Hepatocyte (in vitro differentiated cells): Measurements from ENCODE around the gene DIS3L2. TPM values are rescaled to one million over a fixed set of nuclear protein-coding genes. Genes with fewer than 3 reads are reported as not detected.
A peak's percentile ranks its signal among the peaks of the same experiment; 100 is the strongest.

Experiments
- DNase-seq: peaks from one replicate; pipeline ENCODE4 v3.0.0-alpha.2; 2016; ENCODE audit warnings: low spot score
- H2AFZ ChIP-seq: fragments of 200-600 bp; sonication (generic); 2 replicates; pipeline ENCODE4 v1.6.0; 2016; ENCODE audit warnings: antibody characterized with exemption, mild to moderate bottlenecking
- H3K27ac ChIP-seq: fragments of 200-600 bp; sonication (generic); 2 replicates; pipeline ENCODE4 v1.5.1; 2016; ENCODE audit warnings: mild to moderate bottlenecking
- H3K27me3 ChIP-seq: fragments of 200-600 bp; sonication (generic); 2 replicates; pipeline ENCODE4 v1.6.1; 2016
- H3K36me3 ChIP-seq: fragments of 200-600 bp; sonication (generic); replicated peaks from 2 replicates; pipeline ENCODE4 v1.5.1; 2016; ENCODE audit warnings: low read depth; ENCODE audit not compliant: insufficient read depth
- H3K4me1 ChIP-seq: fragments of 200-600 bp; sonication (generic); 2 replicates; pipeline ENCODE4 v1.5.1; 2016; ENCODE audit warnings: mild to moderate bottlenecking, moderate library complexity; ENCODE audit not compliant: insufficient read depth
- H3K4me2 ChIP-seq: fragments of 200-600 bp; sonication (generic); 2 replicates; pipeline ENCODE4 v1.6.0; 2016
- H3K4me3 ChIP-seq: fragments of 200-600 bp; sonication (generic); 2 replicates; pipeline ENCODE4 v1.5.1; 2016; ENCODE audit warnings: mild to moderate bottlenecking
- H3K79me2 ChIP-seq: fragments of 200-600 bp; sonication (generic); 2 replicates; pipeline ENCODE4 v1.6.0; 2017; ENCODE audit warnings: mild to moderate bottlenecking
- H3K9me2 ChIP-seq: fragments of 200-600 bp; sonication (generic); replicated peaks from 2 replicates; pipeline ENCODE4 v1.6.0; 2017; ENCODE audit warnings: mild to moderate bottlenecking; ENCODE audit not compliant: insufficient read depth
- H3K9me3 ChIP-seq: fragments of 200-600 bp; sonication (generic); 2 replicates; pipeline ENCODE4 v1.5.1; 2016; ENCODE audit warnings: low read depth, mild to moderate bottlenecking
- H4K20me1 ChIP-seq: fragments of 200-600 bp; sonication (generic); 2 replicates; pipeline ENCODE4 v1.6.0; 2016; ENCODE audit warnings: mild to moderate bottlenecking; ENCODE audit not compliant: insufficient read depth, poor library complexity, severe bottlenecking
- EZH2 ChIP-seq: fragments of 200-600 bp; sonication (generic); IDR thresholded peaks from 2 replicates; pipeline ENCODE4 v1.6.1; 2016; ENCODE audit warnings: antibody characterized with exemption, mild to moderate bottlenecking, borderline replicate concordance
- EZH2phosphoT487 ChIP-seq: fragments of 200-600 bp; sonication (generic); IDR thresholded peaks from one replicate; pipeline ENCODE4 v1.6.1; 2018; ENCODE audit warnings: antibody characterized with exemption, mild to moderate bottlenecking, low read depth, moderate library complexity; ENCODE audit not compliant: unreplicated experiment, severe bottlenecking
- WGBS: methylation state at CpG from one replicate; pipeline ENCODE4 v1.1.6; 2016; ENCODE audit warnings: low lambda C conversion rate; ENCODE audit errors: missing lambda C conversion rate; 5-methylcytosine and 5-hydroxymethylcytosine counted together
- polyA plus RNA-seq: library from polyadenylated mRNA; unstranded; fragments of >200 nt; fragmentation: Nextera tagmentation; extraction: Ambion mirVana; gene quantifications from 2 replicates; pipeline ENCODE4 v1.2.1, GENCODE V29; 2016
- total RNA-seq: library from RNA; depleted of rRNA; stranded (reverse); fragments of >200 nt; gene quantifications from 2 replicates; pipeline ENCODE4 v1.2.3, GENCODE V29; 2014
- TF ChIP-seq, protein P1 (sequence below): fragments of 200-600 bp; sonication (generic); IDR thresholded peaks from 2 replicates; pipeline ENCODE4 v1.5.1; 2016; ENCODE audit warnings: antibody characterized with exemption, mild to moderate bottlenecking; ENCODE audit not compliant: poor library complexity

The DIS3L2 gene
- total and polyA plus RNA-seq, 2 experiments from 2014 or later: 19.5 to 20.0 TPM

DNA sequence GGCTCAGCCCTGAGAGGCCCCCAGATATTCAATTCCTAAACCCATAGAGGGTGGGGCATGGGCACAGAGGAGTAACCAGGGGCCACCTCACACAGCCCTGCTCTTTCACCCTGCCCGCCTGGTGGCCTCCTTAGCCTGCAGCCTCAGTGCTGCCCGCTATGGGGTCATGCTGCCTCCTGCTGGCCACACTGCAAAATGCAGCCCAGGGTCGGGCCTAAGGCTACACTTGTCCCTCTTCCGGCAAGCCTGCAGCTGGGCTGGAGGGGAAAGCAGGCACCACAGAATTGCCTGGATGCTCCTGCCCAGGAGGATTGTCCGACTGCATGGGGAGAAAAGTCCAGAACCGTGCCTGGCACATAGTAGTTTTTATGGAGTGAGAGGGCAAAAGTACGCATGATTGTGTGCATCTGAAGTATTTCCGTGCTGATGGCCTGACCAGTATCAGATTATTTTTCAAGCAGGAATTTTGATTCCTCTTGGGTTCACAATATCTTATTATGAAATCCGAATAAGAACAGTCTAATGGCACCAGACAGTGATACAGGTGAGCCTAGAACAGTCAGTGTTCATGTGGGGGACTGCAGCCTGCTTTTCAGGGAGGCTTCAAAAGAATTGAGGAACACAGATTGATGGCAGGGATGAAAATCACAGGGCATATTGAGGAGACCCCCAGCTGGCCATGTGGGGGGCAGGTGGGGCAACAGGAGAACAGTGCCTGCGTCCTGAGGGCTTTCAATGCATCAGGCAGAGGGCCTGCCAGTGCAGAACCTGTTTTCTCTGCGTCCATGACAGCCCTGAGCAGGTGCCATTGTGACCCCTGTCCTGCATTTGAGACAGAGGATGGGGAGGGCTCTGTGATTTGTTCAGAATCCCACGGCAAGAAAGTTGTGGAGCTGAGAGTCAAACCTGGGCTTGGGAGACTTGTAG lies 365.9 kb downstream of the DIS3L2 start:
- no peaks in the 10 kb centered on the region for H4K20me1 ChIP-seq

GRCh38 chr2:232328032-232328422 lies 366.5 kb downstream of the DIS3L2 start:
- DNase-seq: no peak
- Histone ChIP-seq H3K27me3 (no peaks in the 10 kb centered on the region), H3K4me1 (no peaks in the 10 kb centered on the region), H3K4me3 (no peak overlapping the region), H2AFZ (no peak overlapping the region), H3K36me3 (no peaks in the 10 kb centered on the region), H3K4me2 (no peak overlapping the region), H3K9me2 (no peaks in the 10 kb centered on the region), H3K79me2 (no peaks in the 10 kb centered on the region), H3K27ac (no peak overlapping the region), H4K20me1 (no peaks in the 10 kb centered on the region), H3K9me3 (no peaks in the 10 kb centered on the region)
- 84% methylated on average over 2 of the region's 2 CpGs for WGBS
- TF ChIP-seq EZH2phosphoT487 (no peak), EZH2 (no peak)
- TF ChIP-seq, protein P1, sequence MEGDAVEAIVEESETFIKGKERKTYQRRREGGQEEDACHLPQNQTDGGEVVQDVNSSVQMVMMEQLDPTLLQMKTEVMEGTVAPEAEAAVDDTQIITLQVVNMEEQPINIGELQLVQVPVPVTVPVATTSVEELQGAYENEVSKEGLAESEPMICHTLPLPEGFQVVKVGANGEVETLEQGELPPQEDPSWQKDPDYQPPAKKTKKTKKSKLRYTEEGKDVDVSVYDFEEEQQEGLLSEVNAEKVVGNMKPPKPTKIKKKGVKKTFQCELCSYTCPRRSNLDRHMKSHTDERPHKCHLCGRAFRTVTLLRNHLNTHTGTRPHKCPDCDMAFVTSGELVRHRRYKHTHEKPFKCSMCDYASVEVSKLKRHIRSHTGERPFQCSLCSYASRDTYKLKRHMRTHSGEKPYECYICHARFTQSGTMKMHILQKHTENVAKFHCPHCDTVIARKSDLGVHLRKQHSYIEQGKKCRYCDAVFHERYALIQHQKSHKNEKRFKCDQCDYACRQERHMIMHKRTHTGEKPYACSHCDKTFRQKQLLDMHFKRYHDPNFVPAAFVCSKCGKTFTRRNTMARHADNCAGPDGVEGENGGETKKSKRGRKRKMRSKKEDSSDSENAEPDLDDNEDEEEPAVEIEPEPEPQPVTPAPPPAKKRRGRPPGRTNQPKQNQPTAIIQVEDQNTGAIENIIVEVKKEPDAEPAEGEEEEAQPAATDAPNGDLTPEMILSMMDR: no peak

More for the DNA sequence above, 365.9 kb downstream of the DIS3L2 start:
- no peaks in the 10 kb centered on the region for H3K27me3 ChIP-seq
- TF ChIP-seq EZH2 (no peak), EZH2phosphoT487 (no peak)
- TF ChIP-seq, protein P1: peak; percentile 78
- no peak overlapping the region for H3K27ac ChIP-seq
- no peaks in the 10 kb centered on the region for H3K79me2 ChIP-seq
- 57% methylated on average over 12 of the region's 12 CpGs for WGBS
- H3K4me3 ChIP-seq: no peak overlapping the region
- peak; percentile 83 for DNase-seq
- H3K9me3 ChIP-seq: no peaks in the 10 kb centered on the region
- no peaks in the 10 kb centered on the region for H3K9me2 ChIP-seq
- no peak overlapping the region for H3K4me2 ChIP-seq
- no peak overlapping the region for H2AFZ ChIP-seq
- no peaks in the 10 kb centered on the region for H3K4me1 ChIP-seq
- no peaks in the 10 kb centered on the region for H3K36me3 ChIP-seq

GRCh38 chr2:232328516-232329460 lies 367.3 kb downstream of the DIS3L2 start:
- Histone ChIP-seq H3K9me3 (no peaks in the 10 kb centered on the region), H3K36me3 (no peaks in the 10 kb centered on the region), H4K20me1 (no peaks in the 10 kb centered on the region), H3K9me2 (no peaks in the 10 kb centered on the region), H3K27me3 (no peaks in the 10 kb centered on the region), H3K79me2 (no peaks in the 10 kb centered on the region), H2AFZ (no peak overlapping the region), H3K4me3 (no peak overlapping the region), H3K4me2 (no peak overlapping the region), H3K27ac (no peak overlapping the region), H3K4me1 (no peaks in the 10 kb centered on the region)
- no peak for DNase-seq
- WGBS: 93% methylated on average over 14 of the region's 14 CpGs
- TF ChIP-seq EZH2phosphoT487: no peak
- TF ChIP-seq, protein P1: no peak
- TF ChIP-seq EZH2: no peak
